Right lobe of liver (tissue), 4 donors: ENCODE results near the gene SLC9A7.

Experiments used
- POLR2A ChIP-seq: fragments of 450-650 bp; IDR thresholded peaks from one replicate; pipeline ENCODE4 v1.6.1; 2017; ENCODE audit warnings: antibody characterized with exemption, mild to moderate bottlenecking
- TF ChIP-seq, protein P1 (sequence below), 4 donors: fragments of 200-600 bp in 3 of 4; fragments of 450-650 bp in 1 of 4; IDR thresholded peaks; one replicate each; pipeline versions ENCODE4 v1.5.1 to v1.8.0; 2016 to 2022; ENCODE audit warnings: antibody characterized with exemption in 4 of 4, mild to moderate bottlenecking in 2 of 4
- donor health status: DM: no; HTN: no; CAD: no.
- donor health status: DM: no; HTN: no; CAD: no.
- donor health status: DM: no; HTN: yes; CAD: no.

DNA sequence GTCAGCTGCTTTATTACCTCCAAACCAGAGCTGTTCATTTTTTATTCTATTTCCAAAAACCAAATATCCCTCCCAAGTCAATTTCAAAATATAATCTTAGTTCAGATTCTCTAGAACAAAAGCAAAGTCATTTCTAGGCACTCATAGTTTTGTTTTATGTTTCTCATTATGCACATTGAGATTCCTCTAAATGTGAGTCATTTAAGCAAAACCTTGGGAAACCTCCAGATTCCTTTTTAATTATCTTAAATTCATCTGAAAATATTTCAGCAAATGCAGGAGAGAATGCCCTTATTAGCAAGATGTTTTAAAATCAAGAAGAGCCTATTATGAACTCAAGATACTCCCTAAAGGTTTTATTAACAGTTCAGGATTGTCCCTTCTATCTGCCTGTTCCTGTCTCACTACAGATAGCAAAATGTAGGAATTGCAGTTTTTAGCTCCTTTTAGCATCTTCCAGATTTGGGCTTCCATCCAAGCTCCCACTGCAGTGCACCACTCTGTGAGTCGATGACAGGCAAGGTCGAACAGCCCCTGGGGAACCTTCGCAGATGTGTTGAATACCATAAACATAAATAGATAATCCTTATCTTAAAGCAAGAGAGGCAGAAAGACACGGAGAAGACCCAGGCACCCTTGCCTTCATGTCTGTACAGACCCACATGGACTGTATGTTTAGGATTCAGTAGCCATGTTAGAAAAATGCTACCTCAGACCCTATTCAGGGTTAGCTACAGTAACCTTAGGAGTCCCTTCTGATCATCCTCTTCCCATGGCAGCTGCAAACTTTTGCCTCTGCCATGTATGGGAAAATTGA is 11.3 kb upstream of the SLC9A7 start:
- TF ChIP-seq, protein P1, sequence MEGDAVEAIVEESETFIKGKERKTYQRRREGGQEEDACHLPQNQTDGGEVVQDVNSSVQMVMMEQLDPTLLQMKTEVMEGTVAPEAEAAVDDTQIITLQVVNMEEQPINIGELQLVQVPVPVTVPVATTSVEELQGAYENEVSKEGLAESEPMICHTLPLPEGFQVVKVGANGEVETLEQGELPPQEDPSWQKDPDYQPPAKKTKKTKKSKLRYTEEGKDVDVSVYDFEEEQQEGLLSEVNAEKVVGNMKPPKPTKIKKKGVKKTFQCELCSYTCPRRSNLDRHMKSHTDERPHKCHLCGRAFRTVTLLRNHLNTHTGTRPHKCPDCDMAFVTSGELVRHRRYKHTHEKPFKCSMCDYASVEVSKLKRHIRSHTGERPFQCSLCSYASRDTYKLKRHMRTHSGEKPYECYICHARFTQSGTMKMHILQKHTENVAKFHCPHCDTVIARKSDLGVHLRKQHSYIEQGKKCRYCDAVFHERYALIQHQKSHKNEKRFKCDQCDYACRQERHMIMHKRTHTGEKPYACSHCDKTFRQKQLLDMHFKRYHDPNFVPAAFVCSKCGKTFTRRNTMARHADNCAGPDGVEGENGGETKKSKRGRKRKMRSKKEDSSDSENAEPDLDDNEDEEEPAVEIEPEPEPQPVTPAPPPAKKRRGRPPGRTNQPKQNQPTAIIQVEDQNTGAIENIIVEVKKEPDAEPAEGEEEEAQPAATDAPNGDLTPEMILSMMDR (IDR thresholded peaks at IDR 0.05), result no peak
- TF ChIP-seq POLR2A, result no peak
